Neural cell (in vitro differentiated cells): ENCODE measurements around the gene SIGLEC1.

Source experiments
- EP300 ChIP-seq: fragments of 450-650 bp; conservative IDR thresholded peaks from 2 replicates; pipeline ENCODE4 v1.6.1; 2014; ENCODE audit warnings: antibody characterized with exemption, mild to moderate bottlenecking, moderate library complexity; ENCODE audit not compliant: poor library complexity, severe bottlenecking
- EZH2 ChIP-seq: fragments of 200-600, 300-800 bp; shearing (Covaris generic), sonication (generic); IDR thresholded peaks from 2 replicates; pipeline ENCODE4 v1.6.1; 2014; ENCODE audit warnings: antibody characterized with exemption, low read length, borderline replicate concordance, mild to moderate bottlenecking; ENCODE audit not compliant: insufficient read depth, poor library complexity, severe bottlenecking
- POLR2AphosphoS5 ChIP-seq: IDR thresholded peaks from 2 replicates; pipeline ENCODE4 v1.6.1; 2012
- TF ChIP-seq, protein P1 (sequence below): fragments of 450-650 bp; IDR thresholded peaks from 2 replicates; pipeline ENCODE4 v1.5.1; 2014; ENCODE audit warnings: antibody characterized with exemption, mild to moderate bottlenecking, moderate library complexity; ENCODE audit not compliant: poor library complexity, severe bottlenecking

DNA sequence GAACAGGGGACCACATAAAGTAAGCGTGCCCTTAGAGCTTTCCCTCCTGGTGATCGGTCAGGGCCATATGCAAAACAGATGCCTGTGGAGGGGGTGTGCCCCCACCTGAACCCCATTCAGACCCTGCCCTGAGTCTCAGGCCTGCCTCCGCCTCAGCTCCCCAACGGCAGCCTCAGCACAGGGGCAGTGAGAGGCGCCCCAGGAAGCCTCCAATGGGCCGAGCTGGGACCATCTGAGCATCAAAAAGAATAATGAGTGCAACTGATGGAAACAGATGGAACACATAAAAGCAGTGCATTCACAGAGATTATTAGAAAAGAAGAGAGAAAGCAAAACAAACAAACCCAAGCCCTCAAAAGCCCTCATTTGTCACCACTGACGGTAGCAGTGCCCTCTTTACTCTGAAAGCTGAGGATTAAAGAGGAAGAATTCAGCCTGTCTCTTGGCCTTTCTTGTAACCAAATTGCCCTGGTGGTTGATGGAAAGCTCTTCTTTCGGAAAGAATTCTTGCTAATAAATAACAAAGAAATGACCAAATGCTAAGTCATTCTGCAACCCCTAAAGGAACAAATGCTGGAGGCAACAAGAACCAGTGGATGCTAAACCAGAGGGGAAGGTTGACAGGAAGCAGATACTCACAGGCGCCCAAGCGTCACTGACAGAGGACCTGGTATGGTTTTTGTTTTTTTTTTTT lies 48.4 kb upstream of the SIGLEC1 start:
- TF ChIP-seq, protein P1, sequence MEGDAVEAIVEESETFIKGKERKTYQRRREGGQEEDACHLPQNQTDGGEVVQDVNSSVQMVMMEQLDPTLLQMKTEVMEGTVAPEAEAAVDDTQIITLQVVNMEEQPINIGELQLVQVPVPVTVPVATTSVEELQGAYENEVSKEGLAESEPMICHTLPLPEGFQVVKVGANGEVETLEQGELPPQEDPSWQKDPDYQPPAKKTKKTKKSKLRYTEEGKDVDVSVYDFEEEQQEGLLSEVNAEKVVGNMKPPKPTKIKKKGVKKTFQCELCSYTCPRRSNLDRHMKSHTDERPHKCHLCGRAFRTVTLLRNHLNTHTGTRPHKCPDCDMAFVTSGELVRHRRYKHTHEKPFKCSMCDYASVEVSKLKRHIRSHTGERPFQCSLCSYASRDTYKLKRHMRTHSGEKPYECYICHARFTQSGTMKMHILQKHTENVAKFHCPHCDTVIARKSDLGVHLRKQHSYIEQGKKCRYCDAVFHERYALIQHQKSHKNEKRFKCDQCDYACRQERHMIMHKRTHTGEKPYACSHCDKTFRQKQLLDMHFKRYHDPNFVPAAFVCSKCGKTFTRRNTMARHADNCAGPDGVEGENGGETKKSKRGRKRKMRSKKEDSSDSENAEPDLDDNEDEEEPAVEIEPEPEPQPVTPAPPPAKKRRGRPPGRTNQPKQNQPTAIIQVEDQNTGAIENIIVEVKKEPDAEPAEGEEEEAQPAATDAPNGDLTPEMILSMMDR: no peak
- TF ChIP-seq EP300: no peak
- no peak for TF ChIP-seq POLR2AphosphoS5
- no peak for TF ChIP-seq EZH2
